Colon (tissue), 2 donors: ENCODE data around the gene PBX3.

Experiments used
- FAIRE-seq: peaks from 2 replicates; lab custom pipeline; 2012; peaks lifted over from hg19 to GRCh38; lab: Jason Lieb, UNC
- donor health status: control.
- donor health status: control.

Gene PBX3

DNA sequence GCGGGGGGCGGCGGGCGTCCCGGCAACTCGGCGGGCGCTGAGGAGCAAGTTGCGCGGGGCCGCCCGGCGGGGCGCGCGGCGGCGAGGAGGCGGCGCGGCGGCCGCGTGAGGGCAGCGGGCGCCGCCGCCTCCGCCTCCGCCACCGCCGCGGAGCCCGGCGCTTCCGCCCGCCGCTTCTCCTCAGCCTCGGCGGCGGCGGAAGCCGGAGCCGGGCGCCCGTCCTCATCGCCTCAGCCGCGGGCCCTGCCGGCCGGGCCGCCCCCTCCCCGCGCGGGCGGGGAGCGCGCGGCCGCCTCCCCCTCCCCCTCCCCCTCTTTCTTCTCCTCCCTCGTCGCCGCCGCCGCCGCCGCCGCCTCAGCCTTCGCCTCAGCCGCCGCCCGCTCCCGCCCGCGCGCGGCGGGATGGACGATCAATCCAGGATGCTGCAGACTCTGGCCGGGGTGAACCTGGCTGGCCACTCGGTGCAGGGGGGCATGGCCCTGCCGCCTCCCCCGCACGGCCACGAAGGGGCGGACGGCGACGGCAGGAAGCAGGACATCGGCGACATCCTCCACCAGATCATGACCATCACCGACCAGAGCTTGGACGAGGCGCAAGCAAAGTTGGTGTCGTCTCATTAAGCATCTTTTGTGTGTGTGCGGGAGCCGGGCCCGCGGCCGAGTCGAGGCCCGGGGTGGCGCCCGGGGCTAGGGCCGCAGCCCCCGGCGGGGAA, at the start of gene PBX3:
PBX3 (plus strand) TSS at position 321 of the 712 bp plus-strand sequence.
- FAIRE-seq, result no peak

DNA sequence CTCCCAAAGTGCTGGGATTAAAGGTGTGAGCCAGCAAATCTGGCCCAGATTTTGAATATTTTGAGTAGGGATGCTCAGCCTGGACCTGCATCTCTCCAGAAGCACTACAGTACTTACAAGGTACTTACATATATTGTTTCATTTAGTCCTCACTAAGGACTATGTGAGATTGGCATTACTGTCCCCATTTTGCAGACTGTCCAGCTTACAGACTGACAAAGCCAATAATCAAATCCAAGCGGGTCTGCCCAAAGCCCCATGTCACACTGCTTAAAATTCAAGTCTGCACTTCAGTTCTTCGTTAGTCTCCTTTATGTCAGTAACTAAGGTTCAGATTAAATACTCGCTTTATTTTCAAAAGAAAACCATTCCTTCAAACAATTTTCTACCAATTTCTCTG, 47.3 kb upstream of the PBX3 start:
- FAIRE-seq, result no peak

DNA sequence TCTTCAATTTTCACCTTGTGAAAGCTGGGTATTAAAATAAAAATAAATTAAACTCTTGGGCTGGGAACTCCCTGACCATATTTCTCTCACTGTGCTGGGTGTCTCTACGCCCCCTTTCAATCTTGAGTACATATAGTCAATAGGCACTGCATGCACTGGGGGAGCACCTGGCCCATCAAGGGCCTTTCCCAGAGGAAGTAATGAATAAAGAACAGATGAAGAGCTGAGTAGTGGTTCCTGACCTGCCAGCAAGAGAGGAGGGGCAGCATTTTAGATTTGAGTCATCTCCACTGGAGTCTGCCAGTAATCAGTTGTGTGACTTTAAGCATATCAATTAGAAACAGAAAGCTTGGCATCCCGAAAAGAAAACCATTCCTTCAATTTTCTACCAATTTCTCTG, 46.4 kb upstream of the PBX3 start:
- no peak for FAIRE-seq

DNA sequence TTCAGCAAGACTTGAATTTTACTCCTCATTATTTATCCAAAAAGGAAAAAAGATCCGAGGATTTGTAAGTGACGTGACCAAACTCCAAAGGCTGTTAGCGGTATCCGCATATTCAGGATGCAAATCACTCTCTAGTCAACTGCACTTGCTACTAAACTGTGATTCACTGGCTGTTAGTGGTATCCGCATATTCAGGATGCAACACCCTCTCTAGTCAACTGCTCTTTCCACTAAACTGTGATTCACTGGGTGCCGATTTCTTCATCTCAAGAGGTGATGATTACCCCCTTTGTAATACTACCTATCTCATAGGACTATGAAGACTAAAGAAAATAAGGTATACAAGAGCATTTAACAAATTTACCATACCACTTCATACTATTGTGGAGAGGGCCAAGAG, 45.8 kb upstream of the PBX3 start:
- FAIRE-seq, result no peak

DNA sequence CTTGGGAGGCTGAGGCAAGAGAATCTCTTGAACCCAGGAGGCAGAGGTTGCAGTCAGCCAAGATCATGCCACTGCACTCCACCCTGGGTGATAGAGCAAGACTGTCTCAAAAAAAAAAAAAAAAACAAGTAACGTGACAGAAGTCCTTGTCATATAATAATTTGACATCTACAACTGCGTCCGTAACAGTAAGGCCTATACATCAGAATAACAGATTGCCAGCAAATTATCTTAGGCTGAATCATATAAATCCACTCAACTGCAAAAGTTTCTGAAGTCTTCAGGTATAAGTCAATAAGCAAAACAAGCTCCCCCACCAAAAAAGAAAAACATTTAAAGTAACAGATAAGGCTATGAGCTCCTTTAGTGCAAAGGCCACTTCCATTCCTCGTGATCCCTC, 43.5 kb upstream of the PBX3 start:
- FAIRE-seq, result no peak

DNA sequence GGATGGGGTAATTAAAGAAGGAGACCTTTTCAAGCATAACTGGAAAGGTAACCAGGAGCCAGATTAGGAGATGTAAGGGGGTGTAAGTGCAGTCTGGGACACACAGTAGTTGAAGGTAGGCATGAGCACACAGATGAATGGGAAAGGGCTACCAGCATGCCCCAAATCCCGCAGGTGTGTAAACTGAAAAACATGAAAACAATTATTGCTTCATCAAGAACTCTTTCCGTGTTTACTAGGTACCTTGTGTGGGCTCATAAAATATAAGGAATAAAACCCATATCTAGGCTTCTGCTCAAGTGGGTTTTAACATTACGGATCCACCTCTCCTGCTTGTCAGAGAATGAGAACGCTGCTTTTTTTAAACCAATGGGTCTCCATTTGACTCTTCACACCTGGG, 41.3 kb upstream of the PBX3 start:
- no peak for FAIRE-seq

DNA sequence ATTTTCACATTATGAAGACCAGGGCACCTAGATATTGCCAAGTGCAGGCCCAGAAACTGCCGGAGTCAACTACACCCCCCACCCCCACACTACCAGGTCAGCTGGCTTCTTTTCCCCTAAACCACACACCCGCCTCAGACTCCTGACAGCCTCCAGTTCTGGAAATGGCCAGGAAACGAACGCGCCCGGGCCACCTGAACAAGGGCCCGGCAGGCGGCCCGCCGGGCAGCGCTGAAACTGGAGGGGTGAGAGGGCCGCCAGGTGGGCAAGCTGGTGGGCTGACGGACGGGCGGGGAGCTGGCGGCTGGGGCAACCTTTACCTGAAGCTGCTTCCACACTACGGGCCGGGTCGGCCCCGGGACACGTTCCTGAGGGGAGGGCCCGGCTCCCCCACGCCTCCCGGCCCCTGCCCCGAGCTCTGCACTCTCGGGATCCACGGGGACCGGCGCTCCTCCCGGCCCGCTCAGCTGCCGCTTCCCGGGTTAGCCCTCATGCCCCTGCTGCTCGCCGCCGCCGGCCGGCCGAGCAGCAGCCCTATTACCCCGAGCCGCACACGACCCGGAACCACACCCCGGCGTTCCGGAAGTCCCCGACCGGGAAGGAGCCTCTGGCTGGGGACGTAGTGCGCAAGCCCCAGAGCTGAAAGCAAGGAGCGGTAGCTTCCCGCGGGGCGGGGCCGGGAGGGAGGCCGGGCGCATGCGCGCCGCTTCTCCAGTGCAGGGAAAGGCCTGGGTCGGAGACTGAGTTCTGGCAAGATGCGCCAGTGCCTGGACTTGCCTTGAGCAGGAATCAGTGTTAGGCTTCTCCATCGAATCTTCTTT, 40.3 kb upstream of the PBX3 start, which contains the start of gene MAPKAP1:
MAPKAP1 (minus strand) TSS at position 558 of the 821 bp plus-strand sequence. CDS start 34,634 bp downstream, outside the sequence.
- no peak for FAIRE-seq

DNA sequence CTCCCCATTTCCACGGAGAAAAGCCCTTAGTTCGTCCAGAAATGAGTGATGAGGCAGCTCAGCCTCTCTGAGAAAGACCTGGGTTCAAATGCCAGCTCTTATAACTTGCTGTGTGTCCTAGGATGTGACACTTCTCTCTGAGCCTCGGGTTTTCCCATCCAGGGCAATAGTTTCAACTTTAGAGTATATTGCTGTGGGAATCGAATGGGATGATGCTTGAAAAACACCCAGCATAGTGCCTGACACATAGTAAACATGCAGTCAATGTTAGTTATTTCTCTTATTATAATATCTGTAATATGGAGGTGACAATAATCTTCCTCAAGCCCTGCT, 39.7 kb upstream of the PBX3 start:
- no peak for FAIRE-seq

DNA sequence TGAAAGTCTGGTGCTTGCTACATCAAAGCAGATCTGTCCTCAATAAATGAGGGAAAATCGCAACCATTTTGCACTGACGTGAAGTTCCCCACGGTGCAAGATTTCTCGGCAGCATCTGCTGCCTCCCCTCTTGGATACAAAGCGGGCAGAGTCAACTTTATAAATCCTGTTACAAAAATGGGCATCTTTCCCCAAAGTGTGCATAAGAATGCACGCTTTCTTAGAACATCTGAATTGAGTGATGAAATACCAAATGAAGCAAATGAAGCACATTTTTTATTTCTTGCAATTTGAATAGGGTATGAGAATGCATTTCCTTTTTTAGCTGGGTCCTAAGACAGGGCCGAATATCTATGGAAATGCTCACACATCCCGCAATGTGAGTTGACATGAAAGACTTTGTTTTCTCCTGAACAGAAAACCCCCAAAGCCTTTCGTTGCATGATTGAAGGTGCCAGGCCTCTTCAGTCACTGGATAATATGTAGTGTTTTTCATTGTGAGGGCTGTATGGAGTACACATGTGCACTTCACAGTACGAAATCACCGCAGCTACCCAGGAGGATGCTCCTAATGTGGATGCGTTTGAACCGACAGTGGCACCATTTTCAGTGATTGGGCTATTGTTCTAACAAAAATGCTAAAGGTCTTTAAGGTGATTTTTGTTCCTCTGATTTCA, 20.6 kb upstream of the PBX3 start:
- FAIRE-seq, result no peak

DNA sequence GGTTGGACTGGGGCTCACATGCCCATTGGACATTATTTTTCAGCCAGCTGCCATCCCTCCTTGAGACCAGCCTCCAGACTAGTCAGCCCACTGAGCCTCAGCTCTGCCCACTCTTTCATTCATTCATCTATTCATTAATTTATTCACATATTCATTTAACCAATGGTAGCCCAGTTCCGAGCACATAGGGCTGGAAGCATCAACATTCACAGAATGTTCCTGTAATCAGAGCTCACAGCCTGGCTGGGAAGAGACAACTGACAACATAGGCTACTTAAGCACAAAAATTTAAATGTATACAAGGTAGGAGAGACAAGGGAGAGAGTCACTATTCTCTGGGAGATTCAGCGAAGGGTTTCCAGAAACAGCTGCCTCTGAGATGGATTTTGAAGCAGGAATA, 17.0 kb upstream of the PBX3 start:
- no peak for FAIRE-seq

DNA sequence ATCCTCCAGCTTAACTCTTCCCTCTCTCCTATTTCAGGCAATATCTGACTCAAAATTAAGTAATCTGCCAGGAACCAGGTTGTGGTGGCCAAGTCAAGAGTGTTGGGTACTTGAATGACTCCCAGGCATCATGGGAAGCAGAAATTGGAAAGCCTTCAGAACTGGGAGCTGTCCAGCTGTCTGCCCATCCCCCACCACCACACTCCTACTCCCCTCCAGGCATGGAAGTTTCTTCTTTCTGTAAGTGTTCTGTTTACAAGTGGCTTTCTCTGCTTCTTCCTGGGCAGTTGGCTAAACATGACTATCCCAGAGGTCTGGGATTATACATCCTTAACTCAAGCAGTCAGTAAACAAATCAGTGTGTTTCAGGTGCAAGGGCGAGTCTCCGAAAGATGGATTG, 14.6 kb upstream of the PBX3 start:
- no peak for FAIRE-seq

DNA sequence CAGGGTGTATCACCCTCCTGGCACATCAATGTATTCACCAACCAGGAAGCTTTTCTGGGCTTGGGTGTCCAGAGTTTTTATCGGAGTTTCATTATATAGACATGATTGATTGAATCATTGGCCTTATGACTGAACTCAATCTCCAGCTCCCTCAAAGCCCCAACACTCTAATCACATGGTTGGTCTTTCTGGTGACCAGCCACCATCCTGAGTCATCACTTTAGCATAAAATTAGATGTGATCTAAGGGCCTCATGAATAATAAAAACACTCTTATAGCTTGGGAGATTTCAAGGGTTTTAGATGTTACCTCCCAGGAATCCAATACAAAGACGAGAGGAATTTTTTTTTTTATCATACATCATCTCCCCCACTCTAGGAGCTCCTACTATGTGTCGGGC, 7.7 kb upstream of the PBX3 start:
- no peak for FAIRE-seq

DNA sequence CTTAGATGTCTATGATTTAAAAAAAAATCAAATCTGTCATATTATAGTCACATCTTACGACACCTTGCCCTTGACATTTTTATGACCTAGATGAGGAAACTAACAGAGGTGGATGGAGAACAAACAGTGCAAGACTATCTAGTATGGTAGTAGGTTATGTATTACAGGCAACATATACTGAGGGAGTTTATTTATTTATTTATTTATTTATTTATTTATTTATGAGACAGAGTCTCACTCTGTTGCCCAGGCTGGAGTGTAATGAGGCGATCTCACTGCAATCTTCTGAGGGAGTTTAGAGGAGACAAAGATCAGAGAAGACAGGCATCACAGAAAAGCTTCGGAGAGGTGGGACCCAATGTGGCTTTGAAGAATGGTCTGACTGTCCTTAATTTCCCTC, 4.5 kb upstream of the PBX3 start:
- no peak for FAIRE-seq

DNA sequence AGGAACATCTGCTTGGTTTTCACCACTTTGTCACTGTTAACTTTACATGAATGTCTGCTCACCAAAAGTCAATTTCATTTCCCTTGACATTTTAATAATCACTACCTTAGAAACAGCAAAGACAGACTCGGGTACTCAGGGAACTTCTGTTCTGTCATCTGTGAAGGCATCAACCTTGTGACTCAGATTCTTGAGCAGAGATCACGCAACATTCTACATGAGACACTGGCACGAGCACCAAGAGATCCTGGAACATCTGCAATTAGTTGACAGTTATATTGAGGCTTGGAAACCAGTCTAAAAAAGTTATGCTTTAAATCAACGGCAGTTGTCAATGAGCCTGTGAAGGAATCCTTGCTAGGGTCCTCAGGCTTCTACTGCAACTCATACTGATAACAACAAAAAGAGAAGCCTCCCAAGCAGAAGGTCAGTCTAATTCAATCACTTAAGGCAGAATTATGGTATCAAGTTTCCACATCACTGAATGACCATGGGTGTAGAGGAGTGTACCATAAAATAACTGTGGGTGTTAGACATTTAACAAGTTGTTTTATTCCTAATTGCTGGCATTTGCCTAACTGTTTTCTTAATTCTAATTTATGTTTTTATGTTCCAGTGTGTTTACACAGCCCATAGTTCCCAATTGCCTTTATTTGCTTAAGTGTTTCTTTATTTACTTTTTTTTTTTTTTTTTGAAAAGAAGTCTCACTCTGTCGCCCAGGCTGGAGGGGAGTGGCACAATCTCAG, 3.3 kb upstream of the PBX3 start:
- FAIRE-seq, result no peak

DNA sequence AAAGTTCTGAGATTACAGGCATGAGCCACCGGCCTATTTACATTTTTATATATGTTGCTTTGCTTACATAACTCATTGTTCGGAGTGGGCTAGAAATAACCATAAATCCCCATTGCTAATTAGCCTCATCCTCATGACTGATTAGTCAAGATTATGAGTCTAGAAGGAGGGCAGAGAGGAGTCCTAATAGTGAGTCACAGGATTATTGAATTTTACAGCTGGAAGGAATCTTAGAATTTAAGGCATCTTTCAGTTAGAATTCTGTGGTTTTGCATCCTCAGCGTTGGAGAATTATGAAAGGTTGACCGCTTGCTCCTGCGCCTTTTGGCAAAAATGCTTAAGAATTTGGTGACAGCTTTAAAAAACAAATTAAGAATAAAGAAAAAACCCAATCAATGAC, 2.6 kb upstream of the PBX3 start:
- FAIRE-seq, result no peak

DNA sequence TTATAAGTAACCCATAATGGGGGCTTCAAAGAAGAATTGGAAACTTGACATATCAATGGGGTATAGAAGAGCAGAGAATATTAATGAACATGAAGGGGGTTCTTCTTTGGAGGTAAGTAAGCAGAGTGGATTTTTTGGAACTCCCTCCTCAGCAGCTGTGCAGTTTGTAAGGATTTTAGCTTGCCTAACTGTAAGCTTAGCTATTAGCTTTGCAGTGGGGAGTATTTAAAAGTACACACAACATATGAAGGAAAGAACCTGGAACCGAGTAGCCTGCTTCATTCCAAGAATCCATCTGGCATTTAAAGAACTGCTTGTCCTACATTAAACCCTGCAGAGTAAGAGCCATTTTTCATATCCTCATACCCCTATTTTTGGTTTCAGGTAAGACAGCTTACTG, 2.2 kb upstream of the PBX3 start:
- FAIRE-seq, result no peak

DNA sequence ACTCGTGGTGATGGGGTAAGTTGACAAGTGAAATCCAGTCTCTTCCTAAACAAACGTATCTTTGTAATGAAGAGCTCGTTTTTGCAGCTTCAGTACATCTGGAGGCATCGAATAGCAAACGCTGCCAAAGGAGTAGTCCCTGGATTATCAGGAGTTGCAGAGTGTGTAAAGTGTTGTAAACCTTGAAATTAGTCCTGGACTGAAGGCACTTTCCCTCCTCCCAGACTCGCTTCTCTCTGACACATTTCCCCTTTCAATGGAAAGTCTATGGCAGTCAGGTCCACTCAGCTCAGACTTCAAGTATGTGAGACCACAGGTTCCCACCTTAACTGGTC, 1.5 kb upstream of the PBX3 start:
- FAIRE-seq, result no peak

DNA sequence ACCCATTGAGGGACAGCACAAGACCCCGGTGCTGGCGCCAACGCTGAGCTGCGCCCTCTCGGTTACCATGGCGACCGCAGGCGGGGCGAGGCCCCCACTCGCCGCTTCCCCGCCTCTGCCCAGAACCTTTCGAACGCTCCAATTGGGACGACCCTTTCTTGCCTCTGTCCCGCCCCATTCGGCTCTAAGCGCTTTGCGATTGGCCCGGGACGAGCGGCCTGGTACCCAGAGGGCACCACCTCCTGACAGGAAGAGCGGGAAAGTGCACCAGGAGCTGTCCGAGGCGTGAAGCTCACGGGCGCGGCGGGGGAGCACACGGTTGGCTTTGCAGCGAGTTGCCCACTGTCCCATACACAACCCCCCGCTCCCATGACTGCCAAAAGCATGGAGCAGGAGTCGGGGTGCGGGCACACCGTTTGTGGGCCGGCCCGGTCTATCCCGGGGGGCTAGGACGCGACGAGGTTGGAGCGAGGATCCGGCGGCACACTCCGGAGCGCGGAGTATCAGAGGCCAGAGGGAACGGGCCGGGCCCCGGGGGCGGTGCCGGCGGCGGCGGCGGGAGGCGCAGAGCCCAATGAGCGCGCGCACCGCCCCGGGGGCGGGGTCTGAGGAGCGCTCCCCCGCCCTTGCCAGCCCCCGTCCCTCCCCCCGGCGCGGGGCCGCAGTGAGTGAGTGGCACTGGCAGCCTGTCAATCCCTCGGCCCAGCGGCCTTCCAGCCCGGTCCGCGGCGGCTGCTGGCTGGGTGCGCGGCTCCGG, 978 bp upstream of the PBX3 start:
- no peak for FAIRE-seq

DNA sequence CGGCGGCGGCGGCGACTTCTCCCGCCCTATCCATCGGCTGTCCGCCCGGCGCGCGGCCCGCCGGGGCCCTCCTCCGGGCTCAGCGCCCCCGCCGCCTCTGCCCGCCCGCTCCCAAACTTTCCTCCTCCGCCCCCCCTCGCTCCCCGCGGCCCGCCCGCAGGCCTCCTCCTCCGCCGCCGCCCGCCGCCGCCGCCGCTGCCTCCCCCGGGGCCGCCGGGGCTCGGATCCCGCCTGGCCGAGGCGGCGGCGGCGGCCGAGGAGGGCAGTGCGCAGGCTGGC, 460 bp upstream of the PBX3 start:
- FAIRE-seq, result no peak

DNA sequence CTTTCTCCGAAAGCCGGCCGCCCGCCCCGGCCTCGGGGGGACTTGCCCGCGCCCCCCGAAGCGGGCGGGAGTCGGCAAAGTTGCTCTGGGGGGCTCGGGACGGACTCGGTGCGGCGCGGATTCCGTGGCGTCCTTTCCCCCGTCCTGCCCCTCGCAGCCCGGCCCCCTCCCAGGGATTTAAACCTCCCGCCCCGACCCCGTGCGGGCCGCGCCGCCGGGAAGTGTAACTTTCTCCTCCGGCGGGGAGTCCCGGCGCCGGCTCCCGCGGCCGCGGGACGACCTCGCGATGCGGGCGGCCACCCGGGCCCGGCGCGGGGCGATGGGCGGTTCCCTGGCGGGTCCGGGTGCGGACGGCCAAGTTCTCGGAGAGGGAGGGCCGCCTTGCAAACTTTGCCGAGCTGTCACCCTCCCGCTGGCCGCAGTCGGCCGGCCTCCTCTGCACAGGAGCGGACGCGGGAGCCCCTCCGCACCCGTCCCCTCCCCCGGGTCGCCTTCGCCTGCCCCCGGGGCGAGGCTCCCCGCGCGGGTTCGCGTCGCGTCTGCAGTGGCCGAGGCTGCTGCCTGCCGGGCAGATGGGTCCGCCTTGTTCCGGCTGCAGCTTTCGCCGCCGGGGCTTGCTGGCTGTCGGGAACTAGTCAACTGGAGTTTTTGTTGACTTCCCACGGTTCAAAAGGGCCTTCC, 732 bp downstream of the PBX3 start:
- FAIRE-seq, result no peak

DNA sequence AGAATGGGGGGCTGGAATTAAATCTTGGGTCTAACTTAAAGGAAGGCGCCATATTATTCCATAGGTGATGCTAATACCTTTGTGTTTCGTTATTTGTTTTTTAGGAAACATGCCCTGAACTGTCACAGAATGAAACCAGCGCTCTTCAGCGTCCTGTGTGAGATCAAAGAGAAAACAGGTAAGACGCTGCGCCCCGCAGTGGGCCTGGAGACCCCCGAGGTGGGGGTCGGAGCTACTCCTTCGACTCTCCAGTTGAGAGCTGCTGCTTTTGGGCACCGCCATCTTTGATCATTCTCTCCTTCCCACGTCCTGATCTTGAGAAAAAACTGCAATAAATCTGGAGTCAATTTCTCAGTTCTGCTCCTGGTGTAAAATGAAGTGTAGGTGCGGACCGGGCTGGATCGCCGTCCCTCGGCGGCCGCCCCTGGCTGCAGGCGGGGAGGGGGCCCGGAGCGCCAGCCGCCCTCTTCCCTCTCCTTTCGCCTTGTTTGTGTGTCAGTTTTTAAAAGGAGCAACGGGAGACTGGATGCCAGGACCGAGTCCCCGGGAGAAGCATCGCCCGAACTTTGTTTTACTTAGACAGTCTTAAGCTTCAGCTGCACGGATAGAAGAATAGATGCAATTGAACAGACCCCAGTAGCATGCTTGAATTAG, 1.4 kb downstream of the PBX3 start:
- no peak for FAIRE-seq
